HG02884 (cell line): ENCODE results near the gene LETM1.

Experiments
- ATAC-seq: cut with Tn5 transposase; IDR thresholded peaks from one replicate; pipeline ENCODE4 v1.9.1; 2021; ENCODE audit warnings: mild to moderate bottlenecking, moderate library complexity; ENCODE audit not compliant: unreplicated experiment

The LETM1 gene

DNA sequence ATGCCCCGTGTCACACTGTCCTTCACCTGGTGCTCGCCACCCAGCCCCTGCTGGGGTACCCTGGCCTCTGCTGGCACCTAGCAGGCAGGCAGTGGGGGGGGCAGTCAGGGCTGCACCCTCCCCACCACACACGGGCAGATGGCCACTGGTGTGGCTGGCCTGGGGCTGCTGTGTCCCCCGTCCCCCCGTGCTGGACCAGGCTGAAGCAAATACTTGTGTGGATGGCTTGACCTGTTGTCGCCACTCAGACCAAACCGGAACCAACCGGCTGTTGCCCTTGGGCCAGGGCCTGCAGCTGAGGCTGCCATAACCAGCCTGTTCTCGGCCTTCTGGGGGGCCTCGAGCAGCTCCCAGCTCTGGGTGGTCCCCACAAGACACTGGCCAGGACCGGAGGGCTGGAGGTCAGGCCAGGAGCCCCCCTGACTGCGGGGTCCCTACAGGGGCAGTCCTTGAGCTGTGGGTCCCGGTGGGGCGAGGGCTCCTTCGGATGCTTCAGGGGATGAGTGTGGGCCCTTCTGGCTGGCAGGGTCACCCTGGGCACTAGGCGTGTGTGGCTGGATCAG lies 58.6 kb downstream of the LETM1 start:
- ATAC-seq, result no peak

DNA sequence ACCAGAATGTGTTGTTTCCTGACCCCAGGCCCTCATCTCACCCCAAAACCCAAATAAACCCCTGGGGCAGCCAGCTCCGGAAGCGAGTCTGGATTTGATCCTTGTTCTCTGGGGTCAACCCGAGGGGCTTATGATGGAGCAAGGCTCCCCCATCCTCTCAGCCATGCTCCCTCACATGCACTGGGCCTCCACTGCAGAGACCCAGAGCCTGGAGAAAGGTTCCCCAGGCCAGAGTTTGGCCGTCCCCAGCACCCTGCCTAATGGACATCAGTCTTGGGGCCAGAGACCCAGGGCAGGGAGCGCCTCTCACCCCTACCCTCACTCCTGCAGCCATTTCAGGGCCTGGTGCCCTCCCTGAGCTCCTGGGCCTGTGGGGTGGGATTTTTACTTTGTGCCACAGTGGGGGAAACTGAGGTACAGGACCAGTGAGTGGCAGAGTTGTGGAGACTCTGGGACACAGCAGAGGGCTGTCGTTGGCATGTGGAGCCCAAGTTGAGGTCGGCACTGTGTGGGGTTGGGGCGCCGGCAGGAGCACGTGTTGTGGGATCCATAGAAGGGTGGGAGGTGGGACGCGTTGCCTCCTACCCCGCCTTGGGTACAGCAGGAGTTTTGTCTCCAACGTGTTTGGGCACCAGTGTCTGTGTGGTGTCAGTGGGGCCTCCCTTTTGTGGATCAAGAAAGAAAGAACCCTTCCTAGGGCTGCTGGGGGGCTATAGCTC lies 59.3 kb downstream of the LETM1 start:
- ATAC-seq, result no peak

DNA sequence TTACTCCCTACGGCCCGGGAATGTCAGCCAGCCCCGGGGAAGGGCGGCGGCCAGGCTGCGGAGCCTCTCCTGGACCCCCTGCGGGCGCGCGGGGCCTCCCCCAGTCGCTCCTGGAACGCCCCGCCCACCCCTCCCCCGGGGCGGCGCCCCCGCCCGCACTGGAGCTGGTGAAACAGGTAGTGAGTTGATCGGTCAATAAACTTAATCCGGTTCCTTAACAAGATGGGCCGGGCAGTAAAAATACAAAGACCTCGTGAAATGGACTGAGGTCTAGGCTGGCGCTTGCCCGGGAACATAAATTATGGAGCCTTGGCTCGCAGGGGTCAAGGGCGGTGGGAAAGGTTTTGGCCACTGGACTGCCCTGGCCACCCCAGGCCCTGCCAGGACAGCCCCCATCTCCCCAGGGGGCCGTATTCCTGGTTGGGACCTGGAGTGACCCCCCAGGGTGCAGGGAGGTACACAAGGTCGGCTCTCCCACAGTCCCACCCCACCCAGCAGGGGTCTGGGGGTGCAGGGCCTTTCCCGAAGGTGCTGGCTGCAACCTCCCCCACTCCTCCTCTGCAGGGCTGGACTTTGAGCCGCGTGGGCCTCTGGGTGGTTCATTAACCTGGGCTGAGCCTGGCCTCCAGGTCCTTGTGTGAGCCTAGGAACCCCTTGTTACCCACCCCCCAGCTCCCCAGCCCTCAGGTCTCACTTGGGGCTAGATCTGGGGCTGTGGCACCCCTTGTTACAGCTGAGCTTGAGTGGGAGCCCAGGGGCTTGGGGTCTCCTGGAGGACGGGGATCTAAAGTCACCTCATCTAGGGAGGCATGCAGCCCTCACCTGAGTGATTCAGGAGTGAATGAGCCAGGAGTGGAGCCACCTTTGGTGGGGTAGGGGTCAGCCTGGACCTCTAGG lies 60.4 kb downstream of the LETM1 start:
- no peak for ATAC-seq

DNA sequence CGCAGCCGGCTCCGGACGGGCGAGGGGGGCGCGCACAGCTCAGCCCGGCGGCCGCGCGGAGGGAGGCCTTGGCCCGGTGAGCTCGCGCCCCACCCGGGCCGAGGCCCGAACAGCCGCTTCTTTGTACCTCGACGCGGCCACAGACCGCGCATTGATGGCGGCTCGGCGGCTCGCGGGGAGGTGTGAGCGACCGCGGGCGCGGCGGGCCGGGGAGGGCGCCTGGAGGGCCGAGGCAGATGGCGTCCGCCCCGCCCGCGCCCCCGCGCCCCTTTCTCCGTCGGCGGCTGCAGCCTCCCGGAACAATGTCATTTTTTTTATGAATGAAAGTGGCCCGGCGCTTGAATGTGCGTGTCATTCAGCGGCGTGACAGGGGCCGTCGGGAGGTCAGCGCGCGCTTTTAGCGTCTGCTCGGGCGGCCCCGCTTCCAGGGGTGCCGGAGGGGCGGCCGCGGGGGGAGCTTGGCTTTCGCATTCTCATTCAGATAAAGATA lies 61.1 kb downstream of the LETM1 start:
- ATAC-seq, result no peak

DNA sequence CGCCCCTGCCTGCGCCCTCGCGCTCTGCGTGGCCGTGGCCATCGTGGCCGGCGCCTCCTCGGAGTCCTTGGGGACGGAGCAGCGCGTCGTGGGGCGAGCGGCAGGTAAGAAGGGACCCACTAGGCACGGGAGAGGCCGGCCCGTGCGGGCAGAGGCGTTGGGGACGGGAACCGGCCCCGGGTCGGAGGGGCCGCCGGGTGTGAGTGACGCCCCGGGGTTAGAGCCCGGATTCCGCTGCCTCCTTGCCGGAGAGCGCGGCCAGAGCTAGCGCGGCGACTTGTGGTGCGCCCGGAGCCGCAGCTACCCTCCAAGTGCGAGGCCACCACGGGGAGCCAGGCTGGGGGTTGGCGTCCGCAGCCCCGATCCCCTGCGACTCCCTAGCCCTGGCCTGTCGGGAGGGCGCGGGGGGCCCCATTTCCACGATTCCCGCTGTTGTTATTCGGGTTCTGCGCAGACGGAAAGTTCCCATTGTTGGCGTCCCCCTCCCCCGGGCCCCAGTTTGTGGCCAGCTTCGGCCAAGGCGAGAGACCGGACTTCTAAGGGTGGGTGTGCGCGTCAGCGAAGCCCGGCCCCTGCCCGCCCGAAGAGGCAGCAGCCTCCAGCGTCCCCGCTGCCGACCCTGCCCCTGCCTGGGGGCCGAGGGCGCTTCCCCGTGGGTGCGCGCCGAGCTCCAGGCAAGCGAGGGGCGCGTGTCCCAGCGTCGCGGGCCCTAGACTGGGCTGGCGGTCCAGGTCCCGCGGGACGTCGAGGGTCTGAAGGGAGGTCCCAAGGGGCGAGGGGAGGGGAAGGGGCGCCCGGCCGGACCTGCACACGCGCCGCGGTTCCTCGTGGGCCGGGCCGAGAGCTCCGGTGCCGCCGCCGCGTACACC lies 61.8 kb downstream of the LETM1 start:
- no peak for ATAC-seq

DNA sequence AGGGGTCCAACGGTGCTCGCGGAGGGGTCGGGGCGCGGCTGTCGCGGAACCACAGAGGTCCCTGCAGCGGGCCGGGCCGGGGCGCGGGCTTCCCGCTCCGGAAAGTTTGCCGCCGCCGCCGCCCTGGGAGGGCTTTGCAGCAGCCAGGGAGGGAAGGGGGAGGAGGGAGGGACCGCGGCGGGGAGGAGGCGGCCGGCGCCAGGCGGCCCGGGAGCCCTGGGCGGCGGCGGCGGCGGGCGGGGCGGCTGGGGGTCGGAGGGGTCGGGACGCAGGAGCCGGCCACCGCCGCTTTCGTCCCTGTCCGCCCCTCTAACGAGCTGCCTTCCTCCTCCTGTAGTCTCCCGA lies 62.5 kb downstream of the LETM1 start:
- ATAC-seq, result peak; percentile 31

DNA sequence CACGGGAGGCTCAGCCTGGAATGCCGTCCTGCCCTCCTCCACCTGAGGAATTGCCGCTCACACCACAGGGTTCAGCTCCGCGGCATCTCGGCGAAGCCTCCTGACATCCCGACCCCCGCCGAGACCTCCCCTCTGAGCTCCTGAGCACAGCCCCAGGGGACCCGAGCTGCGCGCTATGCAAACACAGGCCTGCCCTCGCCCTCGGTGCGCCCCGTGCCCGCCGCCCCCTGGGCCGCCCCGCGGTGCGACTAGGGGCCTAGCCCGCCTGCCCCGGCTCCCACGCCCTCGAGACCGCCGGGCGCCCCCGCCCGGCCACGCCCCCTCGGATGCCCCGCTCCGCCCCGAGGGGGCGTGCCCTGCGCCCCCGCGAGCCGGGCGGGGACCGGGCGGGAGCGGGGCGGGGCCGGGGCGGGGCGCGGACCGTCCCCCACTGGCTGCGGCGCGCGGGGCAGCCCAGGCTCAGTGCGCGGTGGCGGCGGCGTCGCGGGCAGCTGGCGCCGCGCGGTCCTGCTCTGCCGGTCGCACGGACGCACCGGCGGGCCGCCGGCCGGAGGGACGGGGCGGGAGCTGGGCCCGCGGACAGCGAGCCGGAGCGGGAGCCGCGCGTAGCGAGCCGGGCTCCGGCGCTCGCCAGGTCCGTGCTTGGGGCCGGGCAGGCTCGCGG lies 63.0 kb downstream of the LETM1 start, which contains the start of gene FGFR3:
Gene FGFR3, plus strand, starts transcription at position 462 of the 664 bp plus-strand sequence. CDS start 642 bp downstream, outside the sequence.
- peak; percentile 58 for ATAC-seq

DNA sequence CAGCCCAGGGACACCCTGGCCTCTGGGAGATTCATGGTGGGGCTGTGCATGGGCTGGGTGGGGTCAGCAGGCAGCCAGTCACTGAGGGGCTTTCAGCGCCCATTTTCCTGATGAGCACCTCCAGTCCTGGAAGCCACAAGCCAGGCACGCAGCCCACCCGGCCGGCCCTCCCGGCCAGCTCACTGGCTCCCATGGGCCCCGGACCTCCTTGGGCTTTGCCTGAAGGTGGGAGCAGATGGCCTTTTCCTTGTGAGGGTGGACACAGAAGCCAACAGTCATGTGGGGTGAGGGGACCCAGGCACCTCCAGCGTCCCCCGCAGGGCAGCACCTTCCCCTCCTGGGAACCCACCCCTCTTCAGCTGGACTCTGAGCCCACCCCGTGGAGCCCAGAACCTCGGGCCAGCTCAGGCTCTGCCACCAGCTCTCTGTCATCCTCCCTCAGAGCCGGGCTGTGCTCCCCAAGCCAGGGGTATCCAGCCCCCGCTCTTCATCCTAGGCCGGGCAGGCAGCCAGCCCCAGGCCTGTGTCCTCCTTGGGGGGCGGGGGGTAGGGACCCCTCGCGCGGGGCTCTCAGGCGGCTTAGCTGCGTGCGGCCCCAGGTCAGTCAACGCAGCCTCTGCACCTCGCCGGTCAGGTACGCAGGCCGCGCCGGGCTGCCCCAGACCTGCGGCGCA lies 63.7 kb downstream of the LETM1 start:
- no peak for ATAC-seq

DNA sequence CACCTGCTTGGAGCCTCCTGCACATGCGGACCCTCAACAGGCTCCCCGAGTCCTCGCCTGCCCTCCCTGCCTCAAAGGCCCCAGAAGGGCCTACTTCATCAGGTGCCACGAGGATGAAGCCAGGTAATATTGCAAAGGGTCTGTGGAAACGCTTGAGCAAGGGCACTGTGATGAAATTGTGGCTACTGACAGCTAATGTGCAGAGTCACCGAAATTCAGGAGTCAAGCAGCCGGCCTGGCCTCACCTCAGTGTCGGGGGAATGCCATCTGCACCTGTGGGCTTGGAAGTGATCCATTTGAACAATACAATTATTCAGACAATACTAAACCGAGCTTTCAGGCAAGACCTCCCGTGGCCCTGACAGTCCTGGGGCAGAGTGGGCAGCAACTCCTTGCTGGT lies 66.0 kb downstream of the LETM1 start:
- no peak for ATAC-seq

DNA sequence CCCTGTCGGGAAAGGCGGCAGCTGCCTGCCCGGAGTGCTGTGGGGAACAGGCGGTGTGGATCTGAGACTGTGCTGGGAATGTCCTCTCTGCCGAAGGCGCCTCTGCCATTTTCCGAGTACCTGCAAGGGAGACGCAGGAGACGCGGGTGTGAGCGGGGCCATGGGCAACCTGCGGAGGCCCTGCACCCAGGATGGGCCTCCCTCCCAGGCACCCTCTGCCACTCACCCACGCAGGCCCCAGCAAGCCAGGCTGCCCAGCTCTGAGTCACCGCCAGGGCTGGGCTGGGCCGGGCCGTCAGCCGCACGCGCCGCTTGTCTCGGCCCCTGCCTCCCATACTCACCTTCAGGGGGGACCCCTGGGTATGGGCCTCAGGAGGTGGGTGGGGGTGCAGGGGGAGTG lies 66.4 kb downstream of the LETM1 start:
- ATAC-seq, result no peak

DNA sequence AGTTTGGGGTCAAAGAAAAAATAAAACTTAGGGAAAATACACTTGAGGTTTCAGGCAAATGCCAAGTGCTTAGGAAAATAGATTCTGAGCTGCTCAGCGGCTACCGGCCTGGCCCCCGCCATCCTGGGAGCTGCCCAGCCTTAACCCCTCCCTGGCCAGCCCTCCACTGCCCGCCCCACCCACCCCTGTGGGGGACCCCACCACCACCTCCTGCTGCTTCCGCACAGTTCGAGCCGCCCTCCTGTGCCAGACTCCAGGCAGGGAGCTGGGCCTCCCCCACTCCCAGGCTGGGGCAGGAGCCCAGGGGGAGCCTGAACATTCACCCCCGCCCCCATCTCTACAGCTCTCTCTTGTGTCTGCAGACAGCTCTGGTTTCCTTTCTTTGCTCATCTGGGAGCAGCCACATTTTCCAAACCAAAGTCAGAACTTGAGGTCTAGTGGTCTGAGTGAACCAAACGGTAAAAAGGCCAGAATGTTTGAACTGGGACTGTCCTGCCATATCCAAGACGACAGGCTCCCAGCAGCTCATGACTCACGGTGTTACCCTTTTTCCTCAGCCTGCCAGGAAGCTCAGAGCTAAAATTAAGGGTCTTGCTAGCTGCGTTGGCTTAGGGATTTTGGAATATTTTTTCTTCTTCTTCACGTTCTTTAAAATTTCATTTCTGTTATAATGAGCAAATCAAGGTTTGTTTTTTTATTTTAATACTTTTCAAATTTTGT lies 67.5 kb downstream of the LETM1 start:
- no peak for ATAC-seq

DNA sequence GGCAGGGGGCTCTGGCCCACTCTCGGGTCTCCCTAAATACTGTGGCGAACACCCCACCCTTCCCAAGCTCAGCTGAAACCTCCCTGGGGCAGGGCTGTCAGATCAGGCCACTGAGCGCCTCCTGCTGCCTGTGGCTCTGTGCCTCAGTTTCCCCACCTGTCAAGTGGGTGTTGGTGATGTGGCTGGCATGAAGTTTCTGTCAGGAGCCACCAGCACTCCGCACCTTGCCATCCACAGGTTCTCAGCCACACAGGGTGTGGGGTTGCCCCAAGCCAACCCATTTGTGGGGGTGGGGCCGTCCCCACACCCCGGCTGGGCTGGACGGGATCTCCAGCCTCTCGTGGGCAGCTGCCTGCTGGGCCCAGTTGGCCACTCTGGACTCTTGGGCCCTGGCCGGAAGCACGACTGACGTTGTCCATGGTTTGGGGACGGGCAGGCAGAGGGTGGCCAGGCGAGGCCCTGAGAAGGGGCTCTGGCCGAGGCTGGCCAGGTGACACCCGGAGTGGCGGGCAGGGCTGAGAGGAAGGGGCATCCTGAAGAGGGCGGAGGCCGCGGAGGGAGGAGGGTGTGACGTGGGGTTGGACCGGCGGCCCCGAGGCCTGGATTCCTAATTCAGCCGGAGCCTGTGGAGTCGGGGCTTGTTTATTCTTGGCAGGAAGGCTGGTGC lies 68.4 kb downstream of the LETM1 start:
- no peak for ATAC-seq

DNA sequence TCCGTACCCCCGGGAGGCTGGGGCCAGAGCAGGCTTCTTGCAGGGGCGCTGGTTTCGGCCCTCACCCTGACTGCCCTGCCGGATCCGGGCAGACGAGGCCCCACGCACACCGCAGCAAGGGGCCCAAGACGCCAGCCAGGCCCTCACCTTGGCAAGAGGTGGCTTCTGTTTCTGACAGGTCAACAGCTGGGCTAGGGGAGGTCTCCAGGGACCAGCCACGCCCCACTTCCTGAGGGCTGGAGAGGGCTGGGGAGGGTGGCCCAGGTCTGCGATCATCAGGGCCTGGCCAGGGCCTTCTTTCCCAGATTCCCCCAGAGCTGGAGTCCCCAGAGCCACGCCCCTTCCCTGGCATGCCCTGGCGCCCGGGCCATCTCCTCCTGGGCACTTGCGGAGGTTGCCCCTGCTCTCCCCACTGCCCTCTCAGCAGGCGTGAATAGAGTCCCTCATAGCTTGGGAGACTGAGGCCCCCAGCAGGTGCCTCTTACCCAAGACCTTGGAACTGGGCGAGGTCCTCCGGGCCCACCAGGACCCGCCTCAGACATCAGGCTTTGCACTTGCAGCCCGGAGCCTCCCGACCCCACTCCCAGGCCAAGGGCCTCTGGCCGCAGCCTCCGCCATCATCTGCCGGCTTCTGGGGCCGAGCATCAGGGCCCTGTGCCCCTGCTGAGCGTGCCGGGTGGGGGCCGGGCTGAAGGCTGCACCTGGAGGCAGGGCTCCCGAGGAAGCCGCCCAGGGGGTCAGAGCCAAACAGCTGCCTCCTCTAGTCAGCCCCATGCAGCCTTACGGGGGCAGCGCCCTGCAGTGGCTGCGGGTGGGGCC lies 69.2 kb downstream of the LETM1 start:
- ATAC-seq, result no peak

DNA sequence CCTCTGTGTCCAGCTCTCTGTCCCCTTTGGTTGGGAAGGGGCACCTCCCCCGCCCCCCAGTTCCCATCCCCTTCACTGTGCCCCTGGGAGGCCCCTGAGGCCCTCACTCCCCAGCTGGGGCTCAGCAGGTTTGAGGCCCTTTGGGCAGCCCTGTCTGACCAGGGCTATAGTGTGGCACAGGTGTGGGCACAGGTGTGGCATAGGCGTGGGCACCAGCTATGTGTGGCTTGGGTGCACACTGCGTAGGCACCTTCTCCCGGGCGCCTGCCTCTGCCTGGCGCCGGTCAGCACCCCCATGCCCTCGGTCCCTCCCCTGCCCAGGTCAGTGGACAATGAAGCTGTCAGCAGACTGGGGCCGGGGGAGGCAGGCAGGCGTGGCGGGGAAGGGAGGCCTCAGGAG lies 70.4 kb downstream of the LETM1 start:
- no peak for ATAC-seq

DNA sequence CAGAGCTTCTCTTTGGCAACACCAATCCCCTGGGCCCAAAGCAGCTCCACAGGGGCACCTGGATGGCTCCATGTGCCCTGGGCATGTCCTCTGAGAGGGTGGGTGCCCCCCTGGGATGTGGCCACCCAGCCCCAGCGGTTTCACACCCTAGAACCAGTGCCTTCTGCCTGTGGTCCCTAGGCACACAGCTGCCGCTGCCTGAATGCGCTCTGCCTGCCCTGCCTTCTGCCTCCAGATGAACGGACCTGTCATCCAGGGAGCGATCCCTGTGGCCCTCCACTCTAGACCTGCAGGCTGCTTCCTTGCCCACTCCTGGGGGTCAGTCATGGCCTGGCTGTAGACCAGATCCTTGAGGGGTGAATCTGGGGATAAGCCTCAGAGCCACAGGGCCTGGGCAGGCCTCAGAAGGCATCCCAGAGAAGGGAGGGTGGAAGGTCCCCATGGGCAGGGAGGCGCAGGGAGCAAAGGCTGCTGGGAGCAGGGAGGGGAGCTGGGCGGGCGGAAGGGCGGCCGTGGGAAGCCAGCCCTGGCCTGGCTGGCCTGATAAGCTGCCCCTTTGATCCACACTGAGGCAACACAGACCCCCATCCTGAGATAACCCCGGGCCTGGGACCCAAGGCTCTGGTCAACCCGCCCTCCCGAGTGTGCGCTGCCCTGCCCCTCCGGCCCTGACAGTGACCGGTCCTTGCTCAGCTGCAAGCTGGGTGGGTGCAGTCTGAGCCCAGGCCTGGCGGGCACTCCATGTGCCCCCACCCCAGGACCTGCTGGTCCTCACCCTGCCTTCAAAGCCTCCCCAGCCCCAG lies 71.0 kb downstream of the LETM1 start:
- ATAC-seq, result no peak

DNA sequence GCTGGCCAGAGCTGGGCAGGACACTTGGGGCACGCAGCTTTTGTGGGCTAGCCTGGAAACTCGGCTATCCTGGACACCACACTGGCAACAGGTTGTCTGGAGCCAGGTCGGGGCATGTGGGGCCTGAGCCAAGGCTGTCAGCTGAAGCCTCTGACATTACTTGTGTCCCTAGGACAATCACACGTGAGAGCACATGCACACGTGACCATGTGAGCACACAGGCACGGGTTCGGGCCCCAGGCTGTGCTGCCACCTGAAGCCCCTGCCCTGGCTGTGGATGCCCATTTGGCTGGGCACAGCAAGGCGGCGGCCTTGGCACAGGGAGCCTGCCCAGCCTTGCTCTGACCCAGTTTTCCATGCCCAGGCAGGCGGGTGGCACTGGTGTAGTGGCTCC lies 71.6 kb downstream of the LETM1 start:
- ATAC-seq, result no peak

DNA sequence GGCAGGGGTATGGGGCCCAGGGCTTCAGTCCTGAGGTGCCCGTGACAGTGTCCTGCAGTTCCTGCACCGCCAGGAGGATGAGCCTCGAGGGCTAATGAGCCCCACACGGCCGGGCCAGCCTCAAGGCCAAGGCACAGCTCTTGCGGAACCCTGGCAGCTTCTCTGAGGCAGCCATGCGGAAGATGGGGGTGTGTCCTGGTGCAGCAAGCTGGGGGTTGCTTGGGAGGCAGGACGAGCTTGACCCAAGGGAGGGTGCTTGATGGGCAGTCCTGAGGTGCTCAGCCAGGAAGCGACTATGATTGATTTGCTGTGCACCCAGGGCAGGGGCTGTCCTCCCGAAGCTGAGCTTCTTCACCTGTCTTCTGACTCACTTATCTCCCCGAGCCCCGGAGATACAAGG lies 72.0 kb downstream of the LETM1 start:
- no peak for ATAC-seq
